Right renal pelvis (tissue), 4 donors: ENCODE data around the gene FAM32A. TPM values are rescaled to one million over a fixed set of nuclear protein-coding genes. Genes with fewer than 3 reads are reported as not detected.

ENCODE experiments used
- polyA plus RNA-seq, 4 donors: library from polyadenylated mRNA; unstranded; fragments of 120-200 nt; gene quantifications; one replicate each; pipeline ENCODE4 v1.2.1, GENCODE V29; 2013; ENCODE audit not compliant: insufficient read length in 4 of 4

Gene FAM32A
- polyA plus RNA-seq, 4 donors, result 117 to 128 (median 120) TPM

Other genes starting within 250 kb of the FAM32A start
- gene OR10H4, start 236.4 kb upstream of the FAM32A start, polyA plus RNA-seq, result not detected
- gene TPM4, start 108.9 kb upstream of the FAM32A start, polyA plus RNA-seq, result 100 to 1,000 TPM; 514 to 601 (median 585) TPM
- 10 to 100 TPM; 77.5 to 84.2 (median 79.1) TPM for gene RAB8A, start 73.5 kb upstream of the FAM32A start, polyA plus RNA-seq
- under 1 TPM; 0.30 to 0.95 (median 0.44) TPM for gene HSH2D, start 41.7 kb upstream of the FAM32A start, polyA plus RNA-seq
- not detected for gene CIB3, start 11.9 kb upstream of the FAM32A start, polyA plus RNA-seq
- 10 to 100 TPM; 55.5 to 68.6 (median 59.8) TPM for gene AP1M1, start 12.5 kb downstream of the FAM32A start, polyA plus RNA-seq
- gene KLF2, start 139.4 kb downstream of the FAM32A start, polyA plus RNA-seq, result 10 to 100 TPM; 22.5 to 45.9 (median 25.2) TPM